Cortex of kidney (tissue), 1 donor: ENCODE measurements around the gene DNAJC9.
"Not testable (repeated sequence)": the region's sequence is repeated elsewhere in the genome, so short reads cannot be mapped to it uniquely, and the experiment has no call there.

Source experiments
- DNase-seq: peaks from one replicate; lab custom pipeline; 2025; lab: John Stamatoyannopoulos, UW

Gene DNAJC9, protein sequence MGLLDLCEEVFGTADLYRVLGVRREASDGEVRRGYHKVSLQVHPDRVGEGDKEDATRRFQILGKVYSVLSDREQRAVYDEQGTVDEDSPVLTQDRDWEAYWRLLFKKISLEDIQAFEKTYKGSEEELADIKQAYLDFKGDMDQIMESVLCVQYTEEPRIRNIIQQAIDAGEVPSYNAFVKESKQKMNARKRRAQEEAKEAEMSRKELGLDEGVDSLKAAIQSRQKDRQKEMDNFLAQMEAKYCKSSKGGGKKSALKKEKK

DNA sequence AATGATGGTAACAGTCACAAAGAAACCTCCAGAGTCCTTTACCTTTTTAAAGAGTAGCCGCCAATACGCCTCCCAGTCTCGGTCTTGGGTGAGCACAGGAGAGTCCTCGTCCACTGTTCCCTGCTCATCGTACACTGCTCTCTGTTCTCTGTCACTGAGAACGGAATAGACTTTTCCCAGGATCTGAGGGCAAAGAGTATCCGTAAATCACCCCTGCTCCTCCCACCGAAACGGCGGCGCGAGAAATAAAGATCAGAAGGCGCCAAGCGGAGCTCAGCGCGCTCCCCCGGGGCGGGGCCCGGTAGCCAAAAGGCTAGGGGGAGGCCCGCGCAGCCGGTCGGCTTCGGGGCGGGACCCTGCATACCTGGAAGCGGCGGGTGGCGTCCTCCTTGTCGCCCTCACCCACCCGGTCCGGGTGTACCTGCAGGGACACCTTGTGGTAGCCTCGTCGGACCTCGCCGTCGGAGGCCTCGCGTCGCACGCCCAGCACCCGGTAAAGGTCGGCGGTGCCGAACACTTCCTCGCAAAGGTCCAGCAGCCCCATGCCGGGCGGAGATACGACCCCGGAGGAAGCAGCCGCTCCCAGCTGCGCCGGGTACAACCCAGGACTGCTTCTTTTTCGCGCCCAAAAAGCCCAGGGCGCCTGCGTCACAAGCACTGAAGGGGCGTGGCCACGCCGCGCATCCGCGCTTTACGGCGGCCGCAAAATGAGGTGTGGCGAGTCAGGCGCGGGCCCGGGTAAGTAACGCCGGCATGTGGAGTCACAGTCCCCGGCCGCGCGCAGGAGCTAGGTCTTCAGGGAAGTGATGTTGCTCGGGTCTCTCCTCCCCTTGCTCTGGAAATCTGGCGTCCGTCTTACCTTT is at the start of gene DNAJC9:
TSS of gene DNAJC9 (minus strand) at position 610 of the 863 bp plus-strand sequence. CDS start at position 544, 66 bp downstream.
- no peak for DNase-seq

DNA sequence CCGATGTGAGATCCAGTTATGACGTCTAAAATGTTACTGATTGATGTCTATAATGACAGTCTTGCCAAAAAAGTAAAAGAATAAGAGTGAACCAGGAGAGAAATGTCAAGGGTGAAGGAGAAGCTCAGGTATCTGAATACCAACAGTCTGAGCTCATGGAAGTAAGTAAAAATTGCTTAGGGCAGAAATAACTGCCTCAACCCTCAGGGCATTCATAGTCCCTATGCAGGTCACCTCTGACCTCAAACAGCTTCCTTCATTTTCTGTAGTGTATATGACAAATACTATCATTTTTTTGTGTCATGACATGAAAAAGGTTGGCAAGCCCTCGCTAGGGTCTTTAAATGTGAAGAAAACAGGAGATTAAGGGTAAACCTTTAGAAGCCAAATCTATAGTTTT is 46.4 kb upstream of the DNAJC9 start:
- DNase-seq: no peak

DNA sequence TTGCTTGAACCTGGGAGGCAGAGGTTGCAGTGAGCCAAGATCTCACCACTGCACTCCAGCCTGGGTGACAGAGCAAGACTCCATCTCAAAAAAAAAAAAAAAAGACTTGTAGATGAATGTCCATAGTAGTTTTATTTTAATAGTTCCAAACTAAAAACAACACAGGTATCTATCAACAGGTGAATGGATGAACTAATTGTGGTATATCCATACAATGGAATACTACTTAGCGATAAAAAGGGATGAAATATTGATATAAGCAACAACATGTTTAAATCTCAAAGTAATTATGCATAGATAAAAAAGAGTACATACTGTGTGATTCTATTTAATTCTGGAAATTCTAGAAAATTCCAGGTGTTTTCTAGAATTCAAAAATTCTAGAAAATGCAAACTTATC is 42.9 kb upstream of the DNAJC9 start:
- DNase-seq: no peak

DNA sequence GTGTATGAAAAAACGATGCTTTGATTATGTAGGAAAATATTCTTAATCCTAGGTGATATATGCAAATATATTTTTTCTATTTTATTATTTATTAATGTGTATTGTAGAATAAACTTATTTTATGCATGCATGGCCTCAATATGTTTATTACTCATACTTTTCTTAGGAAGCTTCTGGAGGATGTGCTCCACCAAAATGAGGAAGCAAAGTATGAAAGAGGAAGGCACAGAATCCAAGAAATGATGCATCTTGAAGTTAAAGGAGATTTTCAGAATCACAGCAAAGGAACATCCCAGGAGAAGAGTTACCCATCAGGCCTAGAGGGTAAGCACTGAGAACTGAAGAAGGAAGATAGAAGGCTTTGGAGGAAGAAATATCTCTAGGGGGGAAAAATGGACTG is 40.4 kb upstream of the DNAJC9 start:
- DNase-seq: no peak

DNA sequence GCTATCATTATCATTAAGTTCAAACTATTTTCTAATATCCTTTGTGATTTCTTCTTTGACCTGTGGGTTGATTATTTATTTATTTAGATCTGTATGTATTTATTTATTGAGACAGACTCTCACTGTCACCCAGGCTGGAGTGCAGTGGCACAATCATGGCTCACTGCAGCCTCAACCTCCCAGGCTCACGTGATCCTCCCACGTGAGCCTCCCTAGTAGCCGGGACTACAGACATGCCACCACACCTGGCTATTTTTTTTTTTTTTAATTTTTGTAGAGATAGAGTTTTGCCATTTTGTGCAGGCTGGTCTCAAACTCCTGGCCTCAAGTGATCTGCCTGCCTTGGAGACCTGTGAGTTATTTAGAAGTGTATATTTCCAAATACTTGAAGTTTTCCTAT is 34.0 kb upstream of the DNAJC9 start:
- no peak for DNase-seq

DNA sequence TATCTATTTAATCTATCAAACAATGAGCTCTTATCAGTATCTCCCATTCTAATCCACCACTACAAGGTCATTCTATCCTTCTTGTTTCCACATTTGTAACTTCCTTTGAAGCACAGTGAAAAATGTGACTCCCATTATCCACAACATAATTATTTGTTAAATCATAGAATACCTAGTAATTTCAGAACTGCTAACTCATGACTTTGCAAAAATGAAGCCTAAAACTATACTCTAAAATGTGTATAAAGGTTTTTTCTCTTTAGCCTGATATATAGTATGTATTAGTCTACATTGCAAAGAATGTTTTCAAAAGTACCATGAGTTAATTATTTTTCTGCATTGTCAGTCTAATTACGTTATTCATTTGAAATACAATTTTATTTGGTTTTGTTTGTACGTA is 17.4 kb upstream of the DNAJC9 start:
- DNase-seq: no peak

DNA sequence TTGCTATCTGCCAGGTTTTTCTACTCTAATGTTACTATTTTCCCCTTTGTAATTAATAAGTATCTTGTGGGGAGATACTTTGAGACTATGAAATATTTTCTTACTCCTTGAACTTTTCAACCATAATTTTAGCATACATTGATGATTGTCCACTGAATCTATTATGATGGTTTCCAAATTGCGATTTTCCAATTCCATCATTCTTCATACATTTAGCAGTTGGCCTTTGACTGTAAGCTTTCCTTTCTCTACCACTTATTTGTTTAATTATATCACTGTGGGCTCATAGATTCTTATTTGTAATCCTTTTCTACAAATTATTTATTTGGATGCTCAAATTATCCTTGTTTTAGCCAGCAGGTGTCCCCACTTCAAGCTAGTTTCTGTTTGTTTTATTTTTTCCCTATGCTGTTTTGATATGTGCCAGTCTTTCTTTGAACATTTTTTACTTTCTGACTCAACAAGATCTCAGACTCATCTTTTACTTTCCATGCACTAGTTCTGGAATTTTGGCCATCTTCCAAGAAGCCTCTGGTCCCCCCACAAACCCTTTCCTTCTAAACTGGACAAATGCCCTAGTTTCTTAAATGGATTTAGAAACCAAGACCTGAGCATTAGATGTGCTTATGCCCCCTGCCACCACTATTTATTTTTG is 16.8 kb upstream of the DNAJC9 start:
- DNase-seq: no peak

DNA sequence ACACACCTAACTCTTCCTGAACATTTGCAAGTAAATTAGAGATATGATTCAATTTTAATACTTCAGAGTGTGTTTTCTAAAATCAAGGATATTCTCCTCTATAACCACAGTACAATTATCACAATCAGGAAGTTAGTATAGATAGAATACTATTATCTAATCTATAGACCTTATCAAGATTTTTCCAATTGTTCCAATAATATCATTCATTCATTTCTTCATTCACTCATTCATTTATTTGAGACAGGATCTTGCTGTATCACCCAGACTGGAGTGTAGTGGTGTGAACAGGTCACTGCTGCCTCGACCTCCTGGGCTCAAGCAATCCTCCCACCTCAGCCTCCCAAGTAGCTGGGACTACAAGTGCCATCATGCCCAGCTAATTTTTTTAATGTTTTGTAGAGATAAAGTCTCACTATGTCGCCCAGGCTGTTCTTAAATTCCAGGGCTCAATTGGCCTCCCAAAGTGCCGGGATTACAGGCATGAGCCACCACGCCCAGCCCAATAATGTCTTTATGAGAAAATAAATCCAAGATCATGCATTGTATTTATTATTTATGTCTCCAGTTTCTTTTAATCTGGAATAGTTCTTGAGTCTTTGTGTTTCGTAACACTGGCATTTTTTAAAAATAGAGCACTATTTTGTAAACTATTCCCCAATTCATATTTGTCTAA is 16.0 kb upstream of the DNAJC9 start:
- no peak for DNase-seq

DNA sequence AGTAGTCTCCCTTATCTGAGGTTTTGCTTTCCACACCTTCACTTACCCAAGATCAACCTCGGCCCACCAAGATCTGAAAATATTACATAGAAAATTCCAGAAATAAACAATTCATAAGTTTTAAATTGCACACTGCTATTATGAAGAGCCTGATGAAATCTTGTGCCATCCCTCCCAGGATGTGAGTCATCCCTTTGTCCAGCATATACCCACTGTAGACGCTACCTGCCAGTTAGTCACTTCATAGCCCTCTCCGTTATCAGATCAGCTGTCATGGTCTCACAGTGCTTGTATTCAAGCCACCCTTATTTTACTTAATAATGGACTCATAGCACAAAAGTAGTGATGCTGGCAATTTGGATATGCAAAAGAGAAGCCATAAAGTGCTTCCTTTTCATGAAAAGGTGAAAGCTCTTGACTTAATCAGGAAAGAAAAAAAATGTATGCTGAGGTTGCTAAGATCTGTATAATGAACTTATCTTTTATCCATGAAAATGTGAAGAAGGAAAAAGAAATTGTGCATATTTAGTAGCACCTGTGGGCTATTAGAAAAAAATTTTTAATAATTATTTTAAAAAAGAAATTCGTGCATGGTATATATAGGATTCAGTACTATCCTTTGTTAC is 15.2 kb upstream of the DNAJC9 start:
- DNase-seq: no peak

DNA sequence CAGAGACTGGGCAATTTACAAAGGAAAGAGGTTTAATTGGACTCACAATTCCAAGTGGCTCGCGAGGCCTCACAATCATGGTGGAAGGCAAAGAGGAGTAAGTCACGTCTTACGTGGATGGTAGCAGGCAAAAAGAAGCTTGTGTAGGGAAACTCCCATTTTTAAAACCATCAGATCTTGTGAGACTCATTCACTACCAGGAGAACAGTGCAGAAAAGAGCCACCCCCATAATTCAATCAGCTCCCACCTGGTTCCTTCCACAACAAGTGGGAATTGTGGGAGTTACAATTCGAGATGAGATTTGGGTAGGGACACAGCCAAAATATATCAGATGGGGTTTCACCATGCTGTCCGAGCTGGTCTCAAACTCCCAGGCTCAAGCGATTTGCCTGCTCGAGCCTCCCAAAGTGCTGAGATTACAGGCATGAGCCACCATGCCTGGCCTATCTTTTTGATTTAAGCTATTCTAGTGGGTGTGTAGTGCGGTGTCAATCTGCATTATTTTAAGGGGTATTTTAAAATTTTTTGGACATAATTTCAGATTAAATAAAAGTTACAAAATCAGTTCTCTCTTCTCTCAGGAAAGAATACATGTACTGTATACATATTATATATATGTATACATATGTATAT is 14.4 kb upstream of the DNAJC9 start:
- no peak for DNase-seq

DNA sequence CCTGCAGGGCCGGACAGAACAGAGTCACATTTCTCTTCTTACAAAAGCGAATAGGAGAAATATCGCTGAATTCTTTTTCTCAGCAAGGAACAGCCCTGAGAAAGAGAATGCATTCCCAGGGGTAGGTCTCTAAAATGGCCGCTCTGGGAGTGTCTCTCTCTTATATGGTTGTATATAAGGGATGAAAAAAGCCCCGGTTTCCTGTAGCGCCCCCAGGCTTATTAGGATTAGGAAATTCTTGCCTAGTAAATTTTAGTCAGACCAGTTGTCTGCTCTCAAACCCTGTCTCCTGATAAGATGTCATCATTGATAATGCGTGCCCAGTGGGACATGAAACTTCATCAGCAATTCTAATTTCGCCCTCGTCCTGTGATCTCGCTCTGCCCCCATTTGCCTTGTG is 11.6 kb upstream of the DNAJC9 start:
- not testable (repeated sequence) for DNase-seq

DNA sequence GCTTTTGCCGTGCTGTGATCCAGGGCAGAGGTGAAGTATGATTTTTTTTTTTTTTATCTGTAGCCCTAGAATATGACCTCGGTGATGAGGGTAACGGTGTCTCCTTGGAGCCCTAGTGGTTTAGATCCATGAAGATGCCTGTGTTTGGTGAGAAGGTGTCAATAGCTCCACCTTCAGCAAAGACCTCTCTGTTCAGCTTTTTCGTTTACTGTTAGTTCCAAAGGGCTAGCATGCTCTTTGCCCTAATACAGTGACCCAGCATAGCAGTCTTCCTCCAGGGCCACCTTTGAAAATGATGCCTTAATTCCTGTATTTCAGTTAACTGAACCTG is 6.1 kb upstream of the DNAJC9 start:
- no peak for DNase-seq

DNA sequence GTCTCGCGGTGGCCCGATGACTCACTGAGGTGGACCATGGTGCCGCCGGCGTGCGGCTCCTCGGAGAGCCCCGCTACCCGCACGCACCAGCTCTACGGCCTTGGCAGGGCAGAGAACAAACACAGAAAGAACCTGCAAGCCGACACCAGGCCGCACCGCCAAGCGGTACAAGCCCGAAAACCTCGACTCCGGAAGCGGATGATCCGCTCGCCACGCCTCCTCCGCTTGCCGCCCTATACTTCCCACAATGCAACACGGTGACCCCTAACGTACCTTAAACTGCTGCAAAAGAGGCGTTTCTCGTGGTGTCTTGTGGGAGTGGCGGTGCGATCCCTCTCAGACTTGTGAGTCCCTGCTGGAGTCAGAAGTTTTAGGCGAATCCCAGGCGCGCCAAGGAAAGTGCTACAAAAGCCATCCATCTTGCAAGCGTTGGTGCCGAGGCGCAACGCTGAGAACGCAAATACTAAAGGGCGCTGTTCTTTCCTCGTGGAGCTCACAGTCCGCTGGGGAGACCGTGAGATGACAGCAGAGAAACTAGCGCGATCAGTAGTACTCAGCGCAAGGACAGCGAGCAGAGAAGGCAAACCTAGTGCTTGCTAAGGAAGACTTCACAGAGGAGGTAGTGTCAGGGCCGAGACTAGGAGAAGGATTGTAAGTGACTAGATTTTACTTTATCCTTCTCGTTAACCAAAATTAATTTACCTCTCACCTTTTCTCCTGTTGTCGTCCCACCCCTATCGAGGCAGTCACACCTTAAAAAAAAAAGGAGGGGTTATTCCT is 5.6 kb upstream of the DNAJC9 start, which contains the start of gene MRPS16:
TSS of gene MRPS16 (minus strand) at position 200 of the 780 bp plus-strand sequence. CDS start at position 38, 162 bp downstream.
- DNase-seq: no peak

DNA sequence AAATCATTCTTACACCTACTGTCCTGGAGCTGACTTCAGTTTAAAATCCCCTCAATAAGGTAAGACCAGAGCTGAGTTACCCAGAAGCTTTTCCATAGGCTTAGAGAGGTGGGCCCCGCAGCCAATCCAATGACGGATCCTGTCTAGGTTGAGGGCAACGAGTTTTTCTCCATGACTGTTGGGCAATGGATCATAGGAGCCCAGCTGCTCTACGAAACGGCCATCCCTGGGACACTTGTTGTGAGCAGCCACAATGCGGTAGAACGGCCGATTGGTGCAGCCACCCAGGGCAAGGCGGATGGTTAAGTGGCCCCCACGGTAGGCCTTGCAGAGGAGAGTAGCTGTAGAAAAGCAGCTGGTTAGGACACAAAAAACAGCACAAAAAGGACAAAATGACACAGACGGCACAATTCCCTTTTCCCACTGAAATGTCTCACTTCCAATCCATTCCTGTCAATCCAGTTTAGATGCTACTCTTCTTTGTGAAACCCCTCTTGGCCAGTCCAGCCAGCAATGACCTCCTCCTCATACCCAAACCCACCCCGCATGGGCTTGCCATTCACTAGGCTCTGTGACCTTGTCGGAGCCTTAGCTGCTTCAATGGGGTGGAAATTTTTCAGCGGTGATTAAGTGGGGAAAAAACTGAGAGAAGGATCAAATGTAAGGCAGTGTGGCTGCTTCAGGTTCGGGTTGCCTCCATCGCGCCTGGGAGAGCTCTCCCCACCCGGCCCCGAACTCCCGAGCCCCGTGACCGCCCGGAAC is 4.8 kb upstream of the DNAJC9 start:
- no peak for DNase-seq

DNA sequence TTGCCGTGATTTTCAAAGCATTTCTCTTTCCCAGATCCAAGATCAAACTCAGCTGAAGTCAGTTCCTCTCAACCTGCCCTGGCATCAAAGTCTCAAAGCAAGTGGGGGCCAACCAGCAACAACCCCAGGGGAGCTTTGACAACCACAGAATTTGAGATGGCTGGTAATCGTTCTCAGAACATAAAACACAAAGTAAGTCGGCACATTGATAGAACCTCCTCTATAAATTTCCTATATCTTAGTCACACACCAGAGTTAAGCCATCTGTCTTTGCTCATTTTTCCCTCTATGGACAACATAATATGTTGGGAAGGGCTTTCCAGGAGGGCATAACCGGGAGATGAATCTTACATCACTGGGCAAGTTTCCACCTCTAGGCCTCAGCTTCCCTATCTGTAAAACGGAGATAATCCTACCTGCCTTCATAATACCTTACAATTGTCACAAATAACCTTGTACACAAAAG is 1.2 kb upstream of the DNAJC9 start:
- no peak for DNase-seq

DNA sequence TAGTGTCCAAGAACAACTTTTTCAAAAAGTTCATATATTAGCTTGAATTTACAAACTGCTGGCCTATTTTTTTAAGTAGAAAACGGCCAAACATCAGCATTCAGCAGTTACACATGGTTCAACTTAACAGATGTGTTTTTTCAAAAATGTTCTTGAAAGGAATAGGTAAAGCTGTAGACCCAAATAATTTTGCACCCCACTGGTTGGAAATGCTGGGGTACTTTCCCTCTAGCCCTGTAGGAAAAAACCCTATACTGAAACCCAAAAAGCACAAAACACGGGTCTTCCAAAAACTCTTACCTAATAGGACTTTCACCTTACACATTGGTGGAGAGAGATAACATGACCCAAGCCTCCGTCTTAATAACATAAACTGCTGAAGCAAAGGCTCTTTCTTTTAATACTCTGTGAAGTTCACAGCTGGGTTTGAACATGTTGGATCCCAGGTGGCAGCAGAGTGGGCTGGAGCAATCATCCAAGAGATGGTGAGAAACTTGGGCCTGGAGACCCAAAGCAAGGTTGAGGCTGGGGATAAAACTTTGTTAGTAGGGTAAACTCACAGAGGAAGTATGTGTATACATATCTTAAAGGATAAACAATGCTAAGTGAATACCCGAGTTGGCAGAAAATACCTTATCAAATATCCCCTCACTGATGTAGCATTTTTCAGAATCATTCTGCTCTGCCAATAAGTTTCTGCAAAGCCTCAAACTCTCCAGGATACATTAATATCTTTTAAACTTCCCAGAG is 629 bp upstream of the DNAJC9 start:
- DNase-seq: no peak

DNA sequence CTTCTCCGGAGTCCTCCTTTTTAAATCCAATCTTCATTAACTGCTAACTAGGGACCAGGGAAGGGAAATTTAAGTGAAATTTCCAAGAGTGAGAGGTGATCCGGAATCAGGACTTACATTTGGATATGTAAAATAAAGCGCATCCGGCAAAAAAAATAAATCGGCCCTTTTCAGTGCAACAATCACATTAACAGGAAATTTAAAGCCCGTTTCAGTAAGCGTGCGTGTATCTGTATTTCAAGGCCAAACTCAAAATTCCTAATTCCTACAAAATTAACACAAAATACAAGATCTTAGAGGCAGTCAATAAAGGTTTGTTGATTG is 771 bp downstream of the DNAJC9 start:
- no peak for DNase-seq

DNA sequence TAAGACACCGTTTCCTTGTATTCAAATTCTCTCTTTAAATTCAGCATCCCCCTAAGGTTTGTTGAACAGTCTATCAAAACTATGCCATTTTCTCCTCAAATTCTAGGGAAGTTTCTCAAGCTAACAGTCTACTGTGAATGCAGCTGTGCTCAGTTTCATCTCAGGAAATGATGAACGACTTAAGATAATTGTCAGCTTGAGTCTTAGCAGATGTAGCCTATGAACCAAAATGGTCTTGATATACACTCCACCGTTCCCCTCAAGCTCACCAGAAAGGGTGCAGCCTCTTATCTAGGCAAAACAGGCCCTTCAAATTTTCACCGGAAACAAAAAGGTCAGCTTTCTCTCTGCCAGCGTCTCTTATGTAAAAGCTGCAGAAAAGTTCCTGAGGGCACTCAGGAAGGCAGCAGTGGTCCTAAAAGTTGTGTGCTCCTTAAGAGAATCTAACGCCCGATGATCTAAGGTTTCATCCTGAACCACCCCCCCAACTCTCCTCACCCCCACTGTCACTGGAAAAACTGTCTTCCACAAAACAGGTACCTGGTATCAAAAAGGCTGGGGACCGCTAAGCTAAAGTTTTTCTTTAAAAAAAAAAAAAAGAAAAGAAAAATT is 2.1 kb downstream of the DNAJC9 start:
- DNase-seq: no peak

DNA sequence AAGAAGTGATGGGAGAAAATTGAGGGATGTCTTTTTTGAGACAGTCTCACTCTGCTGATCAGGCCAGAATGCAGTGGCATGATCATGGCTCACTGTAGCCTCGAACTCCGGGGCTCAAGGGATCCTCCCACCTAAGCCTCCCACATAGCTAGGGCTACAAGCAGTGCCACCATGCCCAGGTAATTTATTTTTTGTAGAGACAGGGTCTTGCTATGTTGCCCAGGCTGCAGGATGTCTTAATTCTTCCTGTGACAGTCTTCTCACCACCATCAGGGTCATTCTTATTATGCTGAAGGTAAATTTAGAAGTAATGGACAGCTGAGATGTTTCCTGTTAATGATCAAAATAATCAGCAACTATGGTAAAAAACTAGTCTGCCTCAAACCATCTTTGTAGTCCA is 7.1 kb downstream of the DNAJC9 start:
- no peak for DNase-seq
